Measurements from ENCODE around the gene STK32C.

Gene STK32C

DNA sequence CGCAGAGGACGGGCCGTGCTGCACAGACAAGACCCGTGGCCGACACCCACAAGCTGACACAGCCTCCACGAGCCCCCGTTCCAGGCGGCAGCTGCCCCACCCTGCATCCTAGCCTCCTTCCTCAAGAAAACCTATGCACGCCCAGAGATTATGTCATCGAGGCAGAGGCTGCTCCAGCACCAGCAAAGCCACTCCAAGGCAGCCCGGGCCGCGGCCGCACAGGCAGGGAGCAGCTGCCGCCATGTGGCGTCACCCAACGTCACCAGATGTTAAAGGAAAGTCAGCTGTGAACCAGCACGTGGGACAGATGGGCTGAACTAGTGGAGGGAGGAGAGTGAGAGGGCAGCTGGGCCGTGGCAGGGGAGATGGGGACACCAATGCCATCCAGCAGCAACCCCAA, 59.8 kb downstream of the STK32C start:
- DNase-seq (ENCODE audit: low spot score) = no peak

DNA sequence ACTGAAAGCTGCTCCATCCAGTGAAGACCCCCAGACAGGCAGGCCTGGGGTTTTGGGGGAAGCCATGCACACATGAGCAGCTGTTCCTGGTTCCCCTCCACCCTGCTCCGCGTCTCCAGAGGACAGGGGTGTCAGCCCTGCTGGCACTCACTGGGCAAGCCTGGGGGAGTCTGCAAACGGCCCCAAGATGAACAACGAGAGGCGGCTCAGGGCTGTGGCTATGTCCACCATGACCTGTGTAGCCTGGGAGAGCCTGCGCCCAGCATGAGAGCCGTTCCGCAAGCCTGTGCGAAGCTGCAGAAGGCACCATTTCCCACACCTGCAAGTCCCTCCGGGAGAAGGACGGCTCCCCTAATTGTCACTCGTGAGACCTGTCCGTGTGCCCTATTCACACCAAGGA, 61.5 kb downstream of the STK32C start:
- DNase-seq (ENCODE audit: low spot score) = no peak

DNA sequence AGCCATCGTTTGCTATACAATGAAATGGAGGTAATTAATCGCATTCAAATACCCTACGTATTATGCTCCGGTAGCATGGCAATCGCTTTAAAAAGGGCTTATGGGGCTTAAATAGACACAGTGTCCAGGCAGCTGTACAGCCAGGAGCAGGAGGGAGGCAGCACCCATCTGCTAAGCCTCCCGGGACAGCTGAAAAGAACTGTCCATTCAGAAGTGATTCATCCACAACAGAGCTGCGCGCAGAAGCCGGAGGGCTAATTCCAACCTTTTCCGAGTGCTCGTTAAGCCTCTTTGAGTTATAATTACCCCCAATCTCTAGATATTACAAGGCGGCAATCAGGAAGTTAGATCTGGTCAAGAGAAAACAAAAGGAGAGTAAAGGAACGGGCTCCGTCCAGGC, 62.7 kb downstream of the STK32C start:
- DNase-seq (ENCODE audit: low spot score) = no peak

DNA sequence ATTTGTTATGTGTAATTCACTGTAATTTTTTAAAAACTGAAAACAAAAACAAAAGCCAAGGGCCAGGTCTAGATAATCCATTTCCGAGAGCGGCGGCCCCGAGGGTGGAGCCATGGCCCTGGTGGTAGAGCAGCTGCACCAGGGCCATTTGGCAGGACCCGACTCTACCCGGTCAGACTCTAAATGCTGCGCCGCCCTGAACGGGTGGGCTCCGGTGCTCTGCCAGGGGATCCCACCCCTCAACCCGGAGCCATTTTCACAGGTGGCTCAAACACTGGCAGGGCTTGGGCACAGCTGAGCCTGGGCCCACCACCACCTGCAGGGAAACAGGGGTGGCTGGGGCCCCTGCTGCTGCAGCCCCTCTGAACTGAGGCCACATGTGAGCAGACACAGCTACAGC, 64.1 kb downstream of the STK32C start:
- no peak for DNase-seq (ENCODE audit: low spot score)

DNA sequence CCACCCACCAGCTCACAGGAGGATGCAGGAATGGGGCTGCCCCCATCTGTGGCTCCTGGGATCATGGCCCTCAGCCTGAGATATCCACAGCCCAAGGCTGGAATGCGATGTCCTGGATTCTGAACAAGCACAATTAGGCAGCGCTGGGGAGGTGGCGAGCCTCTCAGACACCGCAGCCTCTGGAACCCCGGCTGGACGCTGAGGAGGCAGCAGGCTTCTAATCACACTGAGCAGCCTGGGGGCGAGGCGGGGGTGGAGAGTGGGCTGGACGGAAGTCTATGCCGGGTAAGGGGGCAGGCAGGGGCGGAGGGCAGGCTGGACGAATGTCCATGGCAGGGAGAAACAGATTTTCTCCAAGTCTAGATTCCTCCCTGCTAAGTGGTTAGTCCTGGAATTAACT, 64.6 kb downstream of the STK32C start:
- no peak for DNase-seq (ENCODE audit: low spot score)

DNA sequence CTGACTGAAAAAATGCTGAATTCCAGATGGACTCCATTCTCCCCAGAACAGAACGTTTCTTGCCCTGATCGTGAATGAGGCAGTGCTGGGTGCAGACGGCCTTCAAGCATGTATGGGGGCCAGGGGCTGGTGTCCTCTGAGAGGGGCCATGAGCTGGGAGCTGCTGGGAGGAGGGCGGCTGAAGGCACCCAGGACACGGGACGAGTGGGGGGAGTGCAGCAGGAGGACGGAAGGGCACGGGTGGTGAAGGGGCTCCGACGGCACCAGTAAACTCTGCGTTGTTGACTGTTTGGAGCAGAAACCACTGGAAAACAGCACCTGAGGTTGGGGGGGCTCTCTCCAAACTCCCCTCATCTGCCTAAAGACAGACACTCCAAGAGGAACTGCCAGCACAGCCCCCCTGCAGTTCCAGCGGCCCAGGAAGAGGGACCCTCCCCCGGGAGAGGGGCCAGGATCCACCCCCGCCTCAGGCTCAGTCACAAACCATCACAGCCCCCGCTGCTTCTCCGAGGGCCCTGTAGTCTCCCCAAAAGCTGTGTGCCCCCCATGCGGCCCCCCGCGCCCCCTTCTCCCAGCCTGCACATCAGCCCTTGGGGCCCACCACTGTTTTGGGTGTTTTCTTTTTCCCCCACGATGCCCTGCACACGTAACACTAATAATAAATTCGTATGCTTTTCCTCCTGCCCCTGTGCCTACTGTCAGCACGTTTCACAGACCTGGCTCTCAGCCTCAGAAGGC, 65.5 kb downstream of the STK32C start:
- DNase-seq (ENCODE audit: low spot score) = no peak

DNA sequence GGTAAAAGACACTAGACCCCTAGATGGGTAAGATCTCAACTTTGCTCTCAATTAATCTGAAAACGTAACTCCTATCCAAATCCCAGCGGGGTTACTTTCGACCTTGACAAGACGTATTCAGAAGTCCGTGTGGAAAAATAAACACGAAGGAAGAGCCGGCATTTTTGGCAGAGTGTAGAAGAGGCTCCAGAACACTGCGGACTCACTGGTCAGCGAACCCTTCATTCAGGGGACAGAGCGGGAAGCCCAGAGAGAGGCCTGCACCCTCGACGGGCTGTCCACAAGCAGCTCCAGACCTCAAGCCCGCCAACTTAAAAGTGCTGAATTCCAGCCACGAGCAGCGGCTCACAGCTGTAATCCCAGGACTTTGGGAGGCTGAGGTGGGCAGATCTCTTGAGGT, 66.3 kb downstream of the STK32C start:
- DNase-seq (ENCODE audit: low spot score) = no peak

DNA sequence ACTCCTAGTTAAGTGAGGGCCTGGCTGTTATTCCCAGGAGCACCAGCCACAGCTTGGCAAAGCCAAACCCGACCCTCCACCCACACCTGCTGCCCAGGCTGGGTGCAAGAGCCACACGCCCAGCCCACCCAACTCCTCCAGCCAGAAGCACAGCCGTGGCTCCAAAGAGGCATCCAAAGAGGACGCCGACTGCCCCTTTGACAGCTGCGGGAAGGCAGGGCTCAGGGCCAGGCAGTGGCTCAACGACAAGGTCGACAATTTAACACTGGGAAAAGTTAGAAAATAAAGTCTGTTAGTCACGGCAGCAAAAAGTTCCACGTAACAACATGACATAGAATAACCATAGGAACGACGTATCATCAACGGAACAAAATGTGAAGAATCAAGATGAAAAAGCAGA, 66.7 kb downstream of the STK32C start:
- no peak for DNase-seq (ENCODE audit: low spot score)

DNA sequence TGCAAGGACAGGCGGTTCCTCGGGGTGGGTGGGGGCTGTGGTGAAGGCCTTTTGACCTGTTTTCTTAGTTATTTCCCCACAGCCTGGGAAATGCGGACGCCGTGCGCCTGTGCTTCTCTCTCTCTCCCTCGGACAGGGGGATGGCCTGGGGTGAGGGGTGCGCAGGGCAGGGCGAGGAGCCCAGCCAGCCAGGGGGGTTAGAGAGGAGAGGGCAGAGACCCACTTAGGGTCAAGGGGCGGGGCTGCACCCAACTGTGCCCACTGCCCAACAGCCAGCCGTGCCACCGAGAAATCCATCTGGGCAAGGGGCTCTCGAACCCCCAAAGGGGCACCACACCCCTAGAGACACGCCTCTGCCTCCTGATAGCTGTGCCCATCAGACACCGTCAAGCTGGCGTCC, 67.2 kb downstream of the STK32C start:
- no peak for DNase-seq (ENCODE audit: low spot score)

DNA sequence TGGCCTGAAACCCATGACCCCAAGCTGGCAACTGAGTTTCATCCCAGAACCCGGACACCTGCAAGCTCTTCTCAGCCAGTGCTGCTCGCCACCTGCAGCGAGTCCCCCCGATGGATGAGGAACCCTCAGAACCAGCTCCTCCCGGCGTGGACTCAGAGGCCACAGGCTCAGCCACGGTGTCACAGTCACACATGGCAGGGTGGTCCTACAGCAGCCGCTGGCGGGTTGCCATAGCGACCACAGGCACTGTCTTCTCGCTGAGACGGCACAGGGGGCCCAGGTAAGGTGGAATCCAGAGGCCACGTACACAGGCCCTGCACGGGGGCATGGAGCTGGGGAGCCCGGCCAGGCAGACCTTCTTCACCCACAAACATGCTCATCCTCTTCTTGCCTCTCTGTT, 67.6 kb downstream of the STK32C start:
- no peak for DNase-seq (ENCODE audit: low spot score)

DNA sequence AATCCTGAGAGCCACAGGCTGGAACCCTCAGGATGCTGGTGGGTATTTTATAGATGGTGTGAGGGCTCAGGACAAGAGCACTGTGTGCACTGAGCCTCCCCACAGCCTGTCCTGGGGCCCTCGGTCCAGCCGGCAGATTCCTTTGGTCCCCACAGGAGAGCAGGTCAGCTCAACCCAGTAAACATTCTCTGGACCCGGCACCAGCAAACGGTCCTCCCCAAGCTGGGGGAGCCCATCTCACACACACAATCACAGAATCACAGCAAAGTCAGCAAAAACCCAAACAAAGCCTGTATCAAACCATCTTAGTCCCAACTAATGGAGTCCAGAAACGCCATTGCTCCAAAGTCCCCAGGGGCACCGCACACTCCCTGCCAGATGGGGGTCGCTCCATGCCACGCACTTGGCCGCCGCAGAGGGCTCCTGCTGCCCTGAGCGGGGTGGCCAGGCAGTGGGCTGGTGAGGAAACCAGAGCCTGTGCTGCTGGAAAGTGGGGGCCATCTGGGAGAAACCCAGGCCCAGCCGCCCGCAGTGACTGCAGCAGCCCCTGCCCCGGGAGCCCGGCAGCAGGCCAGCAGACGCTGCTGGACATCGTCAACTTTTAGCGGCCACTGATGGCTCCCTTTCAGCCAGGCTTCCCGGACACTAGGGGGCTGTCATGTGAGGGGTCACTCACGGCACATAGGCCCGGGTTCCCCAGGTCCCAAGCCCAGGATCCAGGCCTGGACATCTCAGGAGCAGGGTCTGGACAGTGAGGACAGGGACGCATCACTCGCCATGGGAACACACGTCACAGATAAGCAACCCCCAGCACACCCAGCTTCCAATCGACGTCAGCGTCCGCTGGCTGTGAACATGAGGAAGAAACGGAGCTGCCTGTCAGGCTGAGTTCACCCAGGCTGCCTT, 68.4 kb downstream of the STK32C start:
- DNase-seq (ENCODE audit: low spot score) = no peak

DNA sequence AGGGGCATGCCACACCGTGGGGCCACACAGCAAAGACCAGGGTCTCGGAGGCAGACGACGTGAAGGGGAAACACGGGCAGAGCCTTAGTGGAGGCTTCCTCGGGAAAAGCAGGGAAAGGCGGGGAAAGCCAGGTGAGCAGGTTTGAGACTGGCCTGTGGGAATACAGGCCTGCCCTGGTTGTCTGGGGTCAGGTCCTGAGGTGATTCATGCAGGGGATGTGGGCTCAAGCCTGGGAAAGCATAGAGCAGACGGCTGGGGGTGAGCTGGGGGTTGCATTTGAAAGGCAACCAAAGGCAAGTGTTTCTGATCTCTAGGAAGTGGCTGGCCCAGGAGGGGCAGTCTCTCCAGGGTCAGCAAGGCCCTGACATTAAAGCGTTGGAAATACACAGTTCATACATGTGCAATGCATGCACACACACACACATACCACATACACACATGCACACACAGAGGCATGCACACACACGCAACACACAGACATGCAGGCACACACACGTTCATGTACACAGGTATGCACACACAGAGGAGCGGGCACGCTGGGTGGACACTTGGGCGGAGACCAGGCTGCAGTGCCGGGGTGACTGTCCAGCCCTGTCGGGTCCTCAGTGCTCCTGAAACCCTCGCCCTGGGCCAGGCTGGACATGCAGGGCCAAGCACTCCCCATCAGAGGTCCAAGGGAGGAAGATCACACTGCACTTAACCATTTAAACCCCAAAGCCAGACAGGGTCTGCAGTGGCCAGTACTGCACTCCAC, 69.2 kb downstream of the STK32C start:
- DNase-seq (ENCODE audit: low spot score) = no peak

DNA sequence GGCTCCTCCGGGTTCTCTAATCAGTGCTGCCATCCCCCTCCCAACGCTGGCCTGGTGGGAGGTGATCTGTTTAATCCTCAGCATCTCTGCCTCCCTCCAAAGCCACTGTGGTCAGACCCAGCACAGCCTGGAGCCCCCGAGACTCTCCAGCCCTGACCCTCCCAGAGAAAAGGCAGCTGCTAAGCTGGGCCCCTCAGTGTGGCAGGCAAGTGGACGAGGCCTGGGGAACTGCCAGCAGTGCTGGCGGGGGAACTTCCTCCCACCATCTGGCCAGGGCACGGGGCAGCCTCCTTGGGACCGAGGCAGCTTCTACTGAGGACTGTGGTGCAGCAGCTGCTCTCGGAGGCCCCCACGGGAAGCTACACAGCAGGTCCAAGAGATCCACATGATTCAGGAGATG, 69.9 kb downstream of the STK32C start:
- no peak for DNase-seq (ENCODE audit: low spot score)

DNA sequence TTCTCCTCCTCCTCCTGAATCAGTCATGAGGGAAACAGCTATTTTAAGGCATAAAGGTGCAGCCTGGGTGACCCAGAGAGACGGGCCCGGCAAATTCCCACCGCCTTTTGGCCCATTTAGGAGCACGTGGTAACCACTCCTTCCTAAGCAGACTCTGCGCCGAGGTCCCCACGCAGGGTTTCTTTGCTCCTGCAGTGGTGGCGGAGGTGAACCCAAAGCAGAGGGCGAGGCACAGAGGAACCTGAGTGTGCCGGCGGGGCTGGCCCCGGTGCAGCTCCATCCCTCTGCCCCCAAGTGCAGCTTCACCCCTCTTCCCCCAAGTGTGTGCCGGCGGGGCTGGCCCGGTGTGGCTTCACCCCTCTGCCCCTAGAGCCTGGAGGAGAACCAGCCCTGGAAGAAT, 70.4 kb downstream of the STK32C start:
- DNase-seq (ENCODE audit: low spot score) = no peak

DNA sequence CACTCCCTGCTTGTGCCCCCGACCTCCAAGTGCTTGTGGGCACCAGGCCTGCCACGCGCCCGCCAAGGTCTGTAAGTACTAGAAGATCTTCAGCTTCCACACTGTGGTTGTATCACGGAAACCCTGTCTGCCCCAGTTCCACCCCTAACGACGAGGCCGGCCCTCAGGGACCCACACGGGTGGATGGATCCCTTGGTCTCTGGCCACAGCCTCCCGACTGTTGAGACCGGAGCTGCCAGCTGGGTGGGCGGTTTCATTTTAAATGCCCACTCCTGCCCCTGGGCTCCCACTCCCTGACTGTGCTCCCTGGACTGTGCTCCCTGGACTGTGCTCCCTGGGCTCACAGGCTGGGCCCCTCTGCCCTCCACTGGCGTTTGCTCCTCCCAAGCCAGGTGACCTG, 70.9 kb downstream of the STK32C start:
- no peak for DNase-seq (ENCODE audit: low spot score)

DNA sequence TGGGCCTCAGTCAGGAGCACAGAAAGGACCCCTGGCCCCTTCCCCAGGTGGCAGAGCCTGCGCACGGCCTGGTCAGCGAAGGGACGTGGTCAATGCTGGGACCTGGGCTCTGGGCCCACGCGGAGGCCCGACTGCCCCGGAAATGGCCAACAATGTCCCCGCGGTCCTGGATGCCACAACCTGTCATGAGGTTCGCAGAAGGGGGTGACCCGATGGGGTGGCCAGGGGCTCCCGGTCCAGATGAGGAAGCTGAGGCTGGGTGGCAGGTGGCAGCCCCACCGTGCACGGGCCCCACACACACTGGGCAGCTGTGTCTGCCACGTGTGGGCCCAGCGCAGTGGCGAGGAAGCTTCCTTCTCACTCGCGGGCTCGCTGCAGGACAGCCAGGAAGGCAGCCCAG, 71.6 kb downstream of the STK32C start:
- DNase-seq (ENCODE audit: low spot score) = no peak

DNA sequence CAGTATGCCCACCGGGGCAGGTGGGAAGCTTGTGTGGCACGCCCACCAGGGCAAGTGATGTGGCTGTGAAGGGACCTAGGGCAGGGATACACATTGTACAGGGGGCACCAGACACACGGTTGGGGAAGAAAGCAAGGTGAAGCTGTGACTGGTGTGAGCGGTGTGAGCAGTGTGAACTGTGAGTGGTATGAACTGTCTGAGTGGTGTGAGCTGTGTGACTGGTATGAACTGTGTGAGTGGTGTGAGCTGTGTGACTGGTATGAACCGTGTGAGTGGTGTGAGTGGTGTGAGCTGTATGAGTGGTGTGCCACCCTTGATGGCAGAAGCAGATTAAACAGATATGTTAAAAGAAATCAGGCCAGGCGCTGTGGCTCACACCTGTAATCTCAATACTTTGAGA, 72.9 kb downstream of the STK32C start:
- DNase-seq (ENCODE audit: low spot score) = no peak

DNA sequence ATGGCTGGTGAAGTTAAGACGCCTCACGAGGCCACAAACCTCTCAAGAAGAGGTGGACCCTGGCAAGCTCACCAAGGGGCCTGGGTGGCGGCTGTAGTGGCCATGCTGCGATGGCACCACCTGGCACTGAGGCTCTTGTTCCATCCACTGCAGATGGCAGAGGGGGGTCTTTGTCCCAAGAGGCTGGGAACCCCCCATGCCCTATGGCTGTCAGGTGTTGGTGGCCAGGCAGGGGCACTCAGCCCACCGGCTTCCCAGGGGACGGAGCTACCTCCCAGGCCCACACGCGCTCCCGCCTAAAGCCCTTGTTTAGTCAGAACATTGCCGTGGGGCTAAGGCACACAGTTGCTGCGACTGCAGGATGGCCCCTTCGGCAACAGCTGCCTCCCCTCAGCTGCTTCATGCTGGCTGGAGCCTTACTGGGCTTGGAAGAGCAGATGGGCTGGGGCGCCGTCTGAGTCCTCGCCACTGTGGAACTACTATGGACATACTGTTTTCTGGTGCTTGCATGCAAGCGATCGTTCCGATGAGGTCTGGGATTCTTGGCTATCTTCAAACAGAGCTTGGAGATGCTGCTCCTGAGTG, 74.2 kb downstream of the STK32C start:
- no peak for DNase-seq (ENCODE audit: low spot score)

DNA sequence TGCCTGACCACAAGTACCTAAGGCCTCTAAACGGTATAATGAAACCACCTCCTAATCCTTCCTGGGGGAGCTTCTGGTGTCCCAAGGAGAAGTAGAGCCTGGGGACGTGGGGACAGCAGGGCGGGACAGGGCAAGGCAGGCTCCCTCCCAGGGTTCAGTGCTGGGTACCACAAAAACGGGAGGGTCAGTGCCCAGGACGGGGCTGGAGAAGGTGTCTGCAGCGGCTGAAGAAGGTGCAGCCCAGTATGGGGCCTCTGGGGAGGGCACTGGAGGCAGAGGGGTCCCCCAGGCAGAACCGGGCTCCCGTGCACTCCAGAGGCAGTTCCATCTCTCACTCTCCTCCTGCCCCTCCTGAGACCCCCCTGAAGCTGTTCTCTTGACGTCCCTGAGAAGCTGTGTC, 74.8 kb downstream of the STK32C start:
- DNase-seq (ENCODE audit: low spot score) = no peak

DNA sequence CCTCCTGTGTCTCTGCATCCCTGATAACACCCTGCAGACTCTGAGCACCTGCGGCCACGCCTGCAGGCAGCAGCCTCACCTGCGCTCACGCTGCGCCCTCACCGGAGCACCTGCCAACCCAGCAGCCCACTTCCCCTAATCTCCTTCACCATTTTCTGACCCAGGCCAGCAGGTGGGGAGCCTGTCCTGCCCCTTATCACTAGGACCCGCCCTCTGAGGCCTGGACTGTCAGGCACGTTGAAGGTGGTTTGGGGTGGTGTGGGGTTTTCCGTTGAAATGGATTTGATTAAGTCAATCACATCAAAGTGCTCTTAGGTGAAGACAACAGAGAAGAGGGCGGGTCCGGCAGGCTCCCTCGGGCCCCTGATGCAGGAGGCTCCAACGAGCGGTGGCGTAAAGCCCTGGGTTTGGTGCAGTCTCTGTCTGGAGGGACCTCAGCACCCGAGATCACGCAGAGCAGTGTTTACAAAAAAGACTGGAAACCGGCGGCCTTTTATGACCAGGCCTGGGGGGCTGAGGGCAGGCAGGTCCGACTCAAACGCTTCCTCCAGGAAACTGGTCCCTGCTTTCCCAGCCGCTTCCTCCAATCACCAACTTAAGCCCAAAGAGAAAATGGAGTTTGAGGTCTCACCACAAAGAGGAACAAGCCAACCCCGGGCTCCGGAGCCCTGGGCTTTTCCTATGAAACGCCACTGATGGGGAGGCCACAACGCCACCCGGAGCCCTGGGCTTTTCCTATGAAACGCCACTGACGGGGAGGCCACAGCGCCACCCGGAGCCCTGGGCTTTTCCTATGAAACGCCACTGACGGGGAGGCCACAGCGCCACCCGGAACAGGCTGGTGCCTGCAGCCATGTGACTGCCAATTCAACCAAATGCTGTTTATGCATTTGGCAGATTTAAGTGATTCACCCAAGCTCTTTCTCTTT, 75.5 kb downstream of the STK32C start:
- DNase-seq (ENCODE audit: low spot score) = no peak

DNA sequence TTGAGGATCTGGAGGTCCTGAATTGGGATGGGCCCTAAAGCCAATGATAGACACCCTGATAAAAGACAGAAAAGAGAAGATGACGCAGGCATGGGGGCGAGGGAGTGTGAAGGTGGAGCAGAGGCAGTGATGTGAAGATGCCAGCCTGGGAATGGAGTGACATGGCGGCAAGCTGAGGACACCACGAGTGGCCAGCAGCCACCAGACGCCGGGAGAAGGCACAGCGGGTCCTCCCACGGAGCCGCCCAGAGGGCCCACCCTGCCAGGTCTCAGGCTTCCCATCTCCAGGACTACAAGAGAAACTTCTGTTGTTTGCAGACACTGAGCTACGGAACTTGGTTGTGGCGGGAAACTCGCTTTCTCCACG, 76.1 kb downstream of the STK32C start:
- no peak for DNase-seq (ENCODE audit: low spot score)
